GM18526 (cell line): ENCODE results near the gene ARHGDIA.

ENCODE experiments used
- POLR2A ChIP-seq: IDR thresholded peaks from 3 replicates; pipeline ENCODE4 v1.6.1; 2011; ENCODE audit not compliant: insufficient read length; ENCODE audit errors: extremely low read depth

ARHGDIA gene

DNA sequence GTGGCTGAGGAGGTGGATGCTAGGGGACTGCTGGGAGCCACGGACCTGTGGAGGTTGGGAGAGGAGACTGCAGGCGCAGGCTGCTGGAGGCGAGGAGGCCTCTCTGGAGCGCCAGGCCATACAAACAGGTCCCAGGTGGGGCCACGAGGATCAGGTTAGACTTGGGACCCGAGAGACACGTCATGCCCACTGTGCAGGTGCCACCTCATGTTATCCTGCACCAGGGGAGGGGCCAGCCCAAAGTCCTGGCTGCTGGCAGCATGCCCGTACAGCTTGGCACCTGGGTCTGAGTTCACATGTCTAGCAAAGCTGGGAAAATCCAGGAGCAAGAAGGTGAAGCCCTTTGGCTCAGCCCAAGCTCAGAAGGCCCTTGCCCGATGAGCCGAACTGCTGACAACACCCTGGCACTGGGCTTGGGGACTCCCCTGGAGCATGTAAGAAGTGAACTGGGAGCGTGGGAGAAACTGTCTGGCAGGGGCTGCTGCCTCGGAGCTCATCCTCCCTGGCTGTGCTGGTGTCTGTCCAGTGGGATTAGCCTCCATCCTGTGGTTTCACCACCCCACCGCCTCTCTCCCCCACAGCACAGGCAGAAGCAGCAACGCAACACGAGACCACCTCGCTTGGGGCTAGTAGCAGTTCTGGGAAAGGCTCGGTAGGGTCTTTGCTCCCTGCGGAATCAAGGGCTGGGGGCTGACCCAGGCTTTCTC lies 5.3 kb downstream of the ARHGDIA start:
- TF ChIP-seq POLR2A: no peak

- TF ChIP-seq POLR2A: no peak
These were observed 5.8 kb downstream of the ARHGDIA start for GRCh38 chr17:81865358-81865732.

DNA sequence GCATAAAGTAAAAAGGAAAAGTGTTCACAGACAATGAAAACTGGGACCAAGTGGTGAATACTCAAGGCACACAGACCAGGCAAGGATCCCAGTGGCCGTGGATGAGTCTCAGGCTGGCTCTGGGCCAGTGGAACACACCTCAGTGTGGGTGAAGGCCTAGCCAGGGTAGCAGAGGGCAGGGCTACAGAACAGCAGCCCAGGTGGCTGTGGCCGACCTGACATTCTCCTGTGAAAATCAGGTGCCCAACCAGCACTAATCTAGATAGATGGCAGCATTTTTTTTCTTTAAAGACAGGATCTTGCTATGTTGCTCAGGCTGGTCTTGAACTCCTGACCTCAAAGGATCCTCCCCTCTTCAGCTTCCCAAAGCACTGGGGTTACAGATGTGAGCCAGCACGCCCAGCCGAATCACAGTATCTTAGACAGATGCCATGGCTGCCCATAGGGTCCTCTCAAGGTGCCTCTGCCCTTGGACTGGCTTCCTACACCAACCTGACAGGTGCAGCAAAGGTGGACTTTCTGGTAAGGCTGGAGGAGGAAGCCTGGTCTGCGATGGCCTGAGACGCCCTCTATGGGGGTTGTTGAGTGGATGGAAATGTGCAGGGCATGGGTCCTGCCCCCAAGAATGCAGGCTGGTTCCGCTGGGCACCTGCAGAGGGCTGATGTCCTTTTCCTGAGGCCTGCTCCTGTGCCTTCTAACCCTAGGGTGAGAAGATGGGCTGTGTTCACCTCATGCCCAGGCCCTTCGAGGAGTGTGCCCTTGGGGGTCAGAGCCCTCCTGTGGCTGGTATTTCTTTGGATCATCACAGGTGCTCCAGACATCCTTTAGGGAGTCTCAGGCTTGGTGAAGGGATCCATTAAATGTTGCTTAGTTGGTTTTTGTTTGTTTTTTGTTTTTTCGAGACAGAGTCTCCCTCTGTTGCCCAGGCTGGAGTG lies 7.0 kb downstream of the ARHGDIA start:
- peak; percentile 24 for TF ChIP-seq POLR2A

DNA sequence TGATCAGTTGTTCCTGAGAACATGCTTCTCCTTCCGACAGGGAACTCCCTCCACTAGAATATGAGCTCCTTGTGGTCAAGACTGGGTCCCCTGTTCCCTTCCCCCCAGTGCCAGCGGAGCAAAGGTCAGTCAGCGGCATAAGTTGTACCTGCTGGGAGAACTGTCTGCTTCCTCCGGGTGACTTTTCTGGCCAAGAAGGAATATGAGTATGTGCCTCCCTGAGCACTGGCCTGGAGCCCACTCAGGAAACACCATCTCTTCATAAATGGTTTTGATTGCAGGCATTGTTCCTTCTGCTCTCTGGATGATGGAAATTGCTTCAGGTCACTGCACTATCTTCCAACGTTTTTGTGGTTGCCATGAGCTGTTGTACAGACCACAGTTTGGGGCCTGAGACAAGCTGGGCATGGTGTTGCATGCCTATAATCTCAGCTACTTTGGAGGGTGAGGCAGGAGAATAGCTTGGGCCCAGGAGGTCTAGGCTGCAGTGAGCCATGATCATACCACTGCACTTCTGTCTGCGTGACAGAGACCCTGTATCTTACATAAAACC lies 7.9 kb downstream of the ARHGDIA start:
- TF ChIP-seq POLR2A: no peak

DNA sequence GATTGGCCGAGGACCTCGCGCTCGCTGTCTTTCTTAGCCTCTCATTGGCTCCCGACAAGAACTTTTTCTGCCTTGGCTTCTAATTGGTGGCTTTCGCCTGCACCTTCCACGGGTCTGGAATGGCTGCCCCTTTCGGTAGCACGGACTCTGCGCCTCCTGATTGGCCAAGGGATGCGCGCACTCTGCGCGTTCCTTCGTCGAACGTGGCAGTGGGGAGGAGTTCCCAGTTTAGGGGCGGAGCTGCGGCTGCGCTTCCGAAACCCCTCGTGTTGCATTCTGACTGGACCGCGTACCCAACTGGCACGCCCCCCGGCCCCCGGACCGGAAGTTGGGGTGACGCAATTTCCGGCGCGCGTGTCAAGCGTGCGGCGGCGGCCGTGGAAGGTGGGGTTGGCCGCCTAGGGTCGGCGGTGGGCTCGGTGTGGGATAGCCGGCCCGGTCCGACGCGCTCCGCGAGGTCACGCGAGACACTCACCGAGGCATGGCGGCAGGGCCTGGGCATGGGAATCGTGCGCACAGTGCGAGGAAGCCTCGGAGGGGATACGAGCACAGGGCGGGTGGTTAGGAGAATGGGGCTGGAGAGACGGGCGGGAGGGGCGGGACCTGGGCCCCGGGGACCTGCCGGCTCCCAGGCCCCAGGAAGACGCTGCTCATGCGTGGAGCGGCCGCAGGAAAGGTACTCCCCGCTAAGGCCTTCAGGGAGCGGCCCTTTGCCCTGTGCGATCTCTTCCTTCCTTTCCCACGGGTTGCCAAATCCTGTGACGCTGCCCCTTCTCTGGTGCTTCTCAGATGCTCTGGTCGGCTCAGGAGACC lies 10.2 kb downstream of the ARHGDIA start:
- peak; percentile 93 for TF ChIP-seq POLR2A

- TF ChIP-seq POLR2A: peak; percentile 98
These were observed 11.0 kb downstream of the ARHGDIA start, which contains the start of gene P4HB for GRCh38 chr17:81859906-81860755. Gene P4HB, minus strand, starts transcription at chr17:81860535. Its CDS starts 64 bp downstream, at chr17:81860471.

- TF ChIP-seq POLR2A: no peak
These were observed 11.9 kb downstream of the ARHGDIA start for GRCh38 chr17:81858967-81859905.

- no peak for TF ChIP-seq POLR2A
These were observed 12.8 kb downstream of the ARHGDIA start for GRCh38 chr17:81858170-81858966.

DNA sequence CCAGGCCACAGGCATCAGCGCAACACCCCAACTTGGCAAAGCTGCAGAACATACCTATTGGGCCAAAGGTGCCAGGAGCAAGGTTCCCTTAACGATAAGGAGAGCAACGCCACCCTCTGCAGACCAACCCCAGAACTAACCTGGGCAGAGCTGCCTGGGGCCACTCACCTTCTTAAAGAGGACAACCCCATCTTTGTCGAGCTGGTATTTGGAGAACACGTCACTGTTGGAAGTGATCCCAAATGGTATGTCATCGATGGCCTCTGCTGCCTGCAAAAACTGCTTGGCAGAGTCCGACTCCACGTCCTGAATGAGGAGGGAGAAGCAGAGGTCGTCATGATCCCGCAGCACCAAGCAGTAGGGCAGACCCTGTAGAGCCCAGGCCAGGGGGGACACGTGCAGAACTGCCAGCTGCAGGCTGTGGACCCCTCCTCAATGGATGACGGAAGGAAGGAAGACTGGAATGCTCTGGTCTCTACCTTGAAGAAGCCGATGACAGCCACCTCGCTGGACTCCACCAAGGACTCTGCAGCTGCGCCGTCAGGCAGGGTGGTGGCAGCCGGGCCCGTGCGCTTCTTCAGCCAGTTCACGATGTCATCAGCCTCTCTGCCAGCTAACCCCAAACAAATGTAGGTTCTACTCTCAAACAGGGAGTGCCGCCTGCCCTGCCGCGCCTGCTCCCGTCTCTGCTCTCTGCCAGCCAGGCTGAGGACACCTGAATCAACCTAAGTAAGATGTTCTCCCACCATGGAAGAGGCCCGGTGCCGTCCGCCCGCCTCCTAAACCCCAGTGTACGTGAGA lies 16.0 kb downstream of the ARHGDIA start:
- TF ChIP-seq POLR2A: no peak

DNA sequence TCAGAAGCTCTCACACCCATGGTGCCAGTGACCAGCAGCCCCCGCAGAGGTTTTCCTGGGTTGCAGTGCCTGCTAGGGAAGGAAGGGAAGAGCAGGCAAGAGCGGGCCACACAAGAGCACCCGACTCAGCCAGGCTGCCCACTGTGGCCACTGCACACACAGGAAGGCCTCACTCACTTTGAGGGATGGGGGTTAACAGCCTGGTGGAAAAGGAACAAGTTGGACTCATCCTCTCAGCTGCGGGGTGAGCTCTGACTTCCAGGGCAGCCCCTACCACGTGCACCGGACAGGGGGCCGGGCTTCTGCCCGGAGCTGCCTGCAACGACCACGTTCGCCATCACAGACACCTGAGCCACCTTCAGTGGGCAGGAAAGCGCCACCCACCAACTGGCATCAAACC lies 18.9 kb downstream of the ARHGDIA start:
- no peak for TF ChIP-seq POLR2A

- TF ChIP-seq POLR2A: no peak
These were observed 19.7 kb downstream of the ARHGDIA start for GRCh38 chr17:81851423-81851822.
